GM18508 (cell line): Measurements from ENCODE around the gene LPCAT3.
"Not testable (repeated sequence)": the region's sequence is repeated elsewhere in the genome, so short reads cannot be mapped to it uniquely, and the experiment has no call there.

Experiments used
- ATAC-seq: cut with Tn5 transposase; IDR thresholded peaks from one replicate; pipeline ENCODE4 v1.9.1; 2021; ENCODE audit warnings: moderate number of reproducible peaks; ENCODE audit not compliant: insufficient read depth, unreplicated experiment

Gene LPCAT3

DNA sequence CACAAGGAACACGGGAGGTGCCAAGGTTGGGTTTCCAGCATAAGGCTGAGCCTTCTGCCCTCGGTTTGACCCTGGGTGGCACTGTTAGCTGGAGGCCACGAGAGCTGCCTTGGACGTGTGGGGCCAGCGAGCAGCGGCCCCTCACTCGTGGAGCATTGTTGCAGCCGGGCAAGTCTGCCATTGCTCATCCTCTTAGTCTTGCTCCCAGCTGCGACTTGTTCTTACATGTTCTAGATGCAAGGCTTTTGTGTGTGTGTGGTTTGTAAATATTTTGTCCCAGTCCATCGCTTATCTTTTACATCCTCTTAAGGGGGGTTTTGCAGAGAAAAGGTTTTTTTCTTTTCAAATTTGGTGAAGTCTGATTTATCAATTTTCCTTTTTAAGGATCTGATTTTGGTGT lies 21.1 kb upstream of the LPCAT3 start:
- no peak for ATAC-seq

DNA sequence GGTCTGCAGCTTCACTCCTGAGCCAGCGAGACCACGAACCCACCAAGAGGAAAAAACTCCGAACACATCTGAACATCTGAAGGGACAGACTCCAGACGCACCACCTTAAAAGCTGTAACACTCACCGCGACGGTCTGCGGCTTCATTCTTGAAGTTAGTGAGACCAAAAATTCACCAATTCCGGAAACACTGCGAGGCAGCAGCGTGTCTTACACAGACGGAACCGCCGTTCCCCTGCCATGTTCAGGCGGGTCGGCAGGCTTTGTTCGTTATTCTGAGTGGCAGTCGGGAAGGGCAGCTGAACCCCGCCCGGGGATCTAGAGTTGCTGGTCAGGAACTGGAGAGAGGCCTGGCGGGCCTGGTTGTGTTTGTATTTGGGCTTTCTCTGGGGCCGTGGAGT lies 20.3 kb upstream of the LPCAT3 start:
- no peak for ATAC-seq

DNA sequence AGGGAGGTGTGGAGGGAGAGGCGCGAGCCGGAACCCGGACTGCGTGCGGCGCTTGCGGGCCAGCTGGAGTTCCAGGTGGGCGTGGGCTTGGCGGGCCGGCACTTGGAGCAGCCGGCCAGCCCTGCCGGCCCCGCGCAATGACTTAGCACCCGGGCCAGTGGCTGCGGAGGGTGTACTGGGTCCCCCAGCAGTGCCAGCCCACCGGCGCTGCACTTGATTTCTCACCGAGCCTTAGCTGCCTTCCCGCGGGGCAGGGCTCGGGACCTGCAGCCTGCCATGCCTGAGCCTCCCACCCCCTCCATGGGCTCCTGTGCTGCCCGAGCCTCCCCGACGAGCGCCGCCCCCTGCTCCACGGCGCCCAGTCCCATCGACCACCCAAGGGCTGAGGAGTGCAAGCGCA lies 19.1 kb upstream of the LPCAT3 start:
- ATAC-seq: not testable (repeated sequence)

DNA sequence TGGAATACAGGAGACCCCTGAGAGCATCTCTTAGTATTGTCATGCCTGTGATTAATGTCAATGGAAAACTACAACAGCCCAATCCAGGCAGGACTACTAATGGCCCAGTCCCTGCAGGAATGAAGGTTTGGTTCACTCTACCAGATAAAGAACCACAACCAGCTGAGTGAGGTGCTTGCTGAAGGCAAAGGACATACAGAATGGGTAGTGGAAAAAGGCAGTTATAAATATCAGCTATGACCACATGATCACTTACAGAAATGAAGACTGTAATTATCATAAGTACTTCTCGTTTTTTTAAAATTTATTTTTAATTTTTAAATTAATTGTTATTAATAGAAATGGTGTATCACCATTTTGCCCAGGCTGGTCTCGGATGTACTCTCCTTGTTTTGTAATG lies 17.2 kb upstream of the LPCAT3 start:
- ATAC-seq: no peak

DNA sequence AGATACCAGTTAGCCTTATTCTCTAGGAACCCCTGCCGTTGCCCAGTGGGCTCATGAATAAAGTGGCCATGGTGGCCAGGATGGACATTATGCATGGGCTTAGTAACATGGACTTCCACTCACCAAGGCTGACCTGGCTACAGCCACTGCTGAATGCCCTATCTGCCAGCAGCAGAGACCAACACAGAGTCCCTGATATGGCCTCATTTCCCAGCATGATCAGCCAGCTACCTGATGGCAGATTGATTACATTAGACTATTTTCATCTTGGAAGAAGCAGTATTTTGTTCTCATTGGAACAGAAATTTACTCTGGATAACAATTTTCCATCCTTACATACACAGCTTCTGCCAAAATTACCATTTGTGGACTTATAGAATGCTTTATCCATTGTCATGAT lies 16.2 kb upstream of the LPCAT3 start:
- ATAC-seq: no peak

DNA sequence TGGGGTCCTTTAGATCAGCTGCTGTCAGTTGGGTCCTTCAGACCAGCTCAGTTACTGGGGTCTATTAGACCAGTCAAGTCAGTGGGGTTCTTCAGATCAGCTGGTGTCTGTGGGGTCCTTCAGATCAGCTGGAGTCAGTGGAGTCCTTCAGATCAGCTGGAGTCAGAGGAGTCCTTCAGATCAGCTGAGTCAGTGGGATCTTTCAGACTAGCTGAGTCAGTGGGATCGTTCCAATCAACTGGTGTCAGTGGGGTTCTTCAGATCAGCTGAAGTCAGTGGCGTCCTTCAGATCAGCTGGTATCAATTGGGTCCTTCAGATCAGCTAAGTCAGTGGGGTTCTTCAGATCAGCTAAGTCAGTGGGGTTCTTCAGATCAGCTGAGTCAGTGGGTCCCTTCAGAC lies 14.7 kb upstream of the LPCAT3 start:
- ATAC-seq: no peak

DNA sequence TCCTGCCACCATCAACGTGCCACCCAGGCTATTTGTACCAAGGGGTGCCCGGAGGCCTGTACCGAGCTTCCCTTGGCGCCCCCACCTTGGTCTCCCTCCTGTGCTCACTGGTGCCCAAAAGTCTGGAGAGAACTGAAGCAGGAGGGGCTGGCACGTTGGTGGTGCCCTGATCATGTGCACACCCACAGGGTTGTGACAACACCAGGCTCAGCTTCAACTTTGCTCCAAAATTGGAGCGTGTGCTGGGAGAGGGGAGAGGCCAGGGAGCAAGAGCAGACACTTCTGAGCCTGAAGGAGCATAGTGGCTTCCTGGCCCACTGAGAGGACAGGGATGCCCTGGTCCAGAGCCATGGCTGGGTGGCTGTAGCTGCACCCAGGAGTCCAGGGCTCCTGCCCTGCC lies 13.0 kb upstream of the LPCAT3 start:
- no peak for ATAC-seq

DNA sequence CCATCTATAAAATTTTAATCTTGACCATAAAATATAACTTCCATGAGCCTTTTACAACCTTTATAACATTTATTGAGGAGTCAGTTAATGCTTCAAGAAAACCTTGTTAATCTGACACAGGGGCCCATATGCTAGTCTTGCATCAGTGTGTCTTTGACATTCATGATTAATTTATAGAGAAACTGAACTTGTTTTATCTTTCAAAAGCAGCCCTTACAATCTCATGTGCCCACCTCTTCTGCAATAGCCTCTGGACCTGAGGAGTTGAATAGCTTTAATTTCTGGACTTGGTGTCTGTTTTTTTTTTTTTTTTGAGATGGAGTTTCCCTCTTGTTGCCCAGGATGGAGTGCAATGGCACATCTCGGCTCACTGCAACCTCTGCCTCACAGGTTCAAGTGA lies 8.6 kb upstream of the LPCAT3 start:
- ATAC-seq: no peak

DNA sequence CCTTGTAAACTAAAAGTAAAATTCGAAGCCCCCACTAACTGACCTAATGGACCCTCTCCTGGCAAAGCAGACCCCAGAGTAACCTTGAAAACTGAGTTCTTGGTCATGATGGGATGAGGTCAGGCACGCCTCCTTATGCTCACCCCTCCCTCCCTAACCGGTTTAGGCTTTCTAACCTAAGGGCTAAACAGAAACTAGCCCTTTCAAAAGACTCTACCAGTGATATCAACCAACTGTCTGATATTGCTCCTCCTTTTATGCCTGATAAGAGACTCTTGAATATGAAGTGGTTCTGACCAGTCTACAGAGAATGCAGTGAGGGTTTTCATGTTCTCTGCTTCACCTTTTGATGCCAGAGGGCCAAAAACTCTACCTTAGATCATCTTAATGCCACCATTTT lies 4.8 kb upstream of the LPCAT3 start:
- ATAC-seq: no peak

DNA sequence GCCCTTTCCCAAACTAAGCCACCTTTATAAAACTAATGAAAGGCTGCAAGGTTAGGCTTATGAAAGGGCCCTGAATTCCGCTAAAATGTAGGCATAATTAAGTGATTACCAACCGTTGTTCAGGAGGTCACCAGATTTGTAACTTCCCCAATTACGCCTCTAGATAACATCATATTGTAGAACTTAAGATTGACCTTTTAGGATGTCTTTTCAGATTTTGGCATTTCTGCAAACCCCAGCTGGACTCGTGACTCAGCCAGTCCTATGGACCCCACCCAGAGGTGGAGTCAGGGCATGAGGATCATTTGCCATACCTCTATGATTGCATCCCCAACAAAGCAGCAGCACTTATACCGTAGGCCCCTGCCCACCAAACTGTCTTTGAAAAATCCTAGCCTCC lies 3.7 kb upstream of the LPCAT3 start:
- ATAC-seq: no peak

DNA sequence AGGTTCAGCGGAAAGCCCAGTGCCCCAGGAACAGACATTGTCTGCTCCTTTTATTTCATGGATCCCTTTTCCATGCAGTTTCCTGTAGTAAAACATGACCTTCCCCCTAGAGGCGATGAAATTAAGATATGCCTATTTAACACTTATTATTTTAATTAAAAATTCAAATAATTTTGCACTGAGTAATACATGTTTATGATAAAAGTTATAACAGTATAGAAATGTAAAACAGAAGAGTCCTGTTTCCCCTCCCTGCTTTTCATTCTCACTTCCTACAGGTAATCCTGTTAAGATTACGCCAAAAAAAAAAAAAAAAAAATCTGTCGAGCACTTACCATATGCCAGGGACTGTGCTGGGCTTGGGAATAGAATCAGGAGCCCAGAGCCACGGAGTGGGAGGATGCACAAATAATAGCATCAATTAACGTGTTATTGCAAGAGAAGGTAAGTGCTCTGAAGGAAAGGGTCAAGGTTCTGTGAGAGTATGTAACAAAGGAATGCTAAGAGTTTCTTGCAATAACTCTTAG lies 830 bp upstream of the LPCAT3 start:
- no peak for ATAC-seq

DNA sequence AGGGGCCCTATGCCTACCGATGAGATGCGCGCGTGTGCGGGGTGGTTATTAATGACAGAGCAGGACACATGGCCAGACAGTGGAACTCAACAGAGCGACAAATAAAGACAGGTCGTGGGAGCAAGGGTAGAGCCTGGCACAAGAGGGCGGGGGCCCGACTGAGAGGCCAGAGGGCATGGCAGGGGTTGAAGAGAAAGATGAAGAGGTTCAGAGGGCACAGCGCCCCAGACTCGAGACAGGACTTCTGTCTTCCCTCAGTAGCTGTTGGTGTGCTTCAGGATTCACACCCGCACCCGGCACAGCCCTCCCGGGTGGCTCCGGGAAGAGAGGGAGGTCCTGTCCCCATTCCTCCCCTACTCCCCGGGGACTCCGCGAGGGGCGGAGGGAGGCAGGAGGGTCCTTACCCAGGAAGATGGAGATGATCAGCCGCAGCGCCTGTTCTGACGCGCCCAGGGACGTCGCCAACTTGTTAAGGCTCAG lies 366 bp downstream of the LPCAT3 start:
- peak; percentile 6 for ATAC-seq

DNA sequence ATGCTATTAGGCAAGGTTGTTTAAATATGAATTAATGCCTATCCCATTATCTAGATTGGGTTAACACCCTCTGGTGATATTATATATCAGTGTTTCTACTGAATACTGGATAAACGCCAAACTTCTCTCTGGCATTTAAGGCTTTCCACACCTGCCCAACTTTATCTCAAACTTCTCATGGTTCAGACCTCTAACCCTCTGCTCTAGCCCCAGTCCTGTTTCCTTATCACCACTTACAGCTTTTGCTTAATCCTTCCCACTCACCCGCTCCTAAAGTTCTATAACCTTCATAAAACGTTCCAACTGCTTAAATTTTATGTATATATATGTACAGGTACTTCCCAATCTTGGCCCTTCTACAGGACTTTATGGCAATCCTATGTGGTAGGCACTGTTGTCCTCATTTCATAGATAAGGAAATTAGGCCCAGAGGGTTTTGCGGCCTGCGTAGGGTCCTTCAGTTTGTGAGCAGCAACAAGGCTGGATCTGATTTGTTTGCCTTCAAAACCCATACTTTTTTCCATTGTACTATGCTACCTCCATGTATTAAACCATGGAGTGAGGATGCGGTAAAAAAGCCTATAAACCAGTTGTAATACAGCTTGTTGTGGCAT lies 1.2 kb downstream of the LPCAT3 start:
- ATAC-seq: no peak

DNA sequence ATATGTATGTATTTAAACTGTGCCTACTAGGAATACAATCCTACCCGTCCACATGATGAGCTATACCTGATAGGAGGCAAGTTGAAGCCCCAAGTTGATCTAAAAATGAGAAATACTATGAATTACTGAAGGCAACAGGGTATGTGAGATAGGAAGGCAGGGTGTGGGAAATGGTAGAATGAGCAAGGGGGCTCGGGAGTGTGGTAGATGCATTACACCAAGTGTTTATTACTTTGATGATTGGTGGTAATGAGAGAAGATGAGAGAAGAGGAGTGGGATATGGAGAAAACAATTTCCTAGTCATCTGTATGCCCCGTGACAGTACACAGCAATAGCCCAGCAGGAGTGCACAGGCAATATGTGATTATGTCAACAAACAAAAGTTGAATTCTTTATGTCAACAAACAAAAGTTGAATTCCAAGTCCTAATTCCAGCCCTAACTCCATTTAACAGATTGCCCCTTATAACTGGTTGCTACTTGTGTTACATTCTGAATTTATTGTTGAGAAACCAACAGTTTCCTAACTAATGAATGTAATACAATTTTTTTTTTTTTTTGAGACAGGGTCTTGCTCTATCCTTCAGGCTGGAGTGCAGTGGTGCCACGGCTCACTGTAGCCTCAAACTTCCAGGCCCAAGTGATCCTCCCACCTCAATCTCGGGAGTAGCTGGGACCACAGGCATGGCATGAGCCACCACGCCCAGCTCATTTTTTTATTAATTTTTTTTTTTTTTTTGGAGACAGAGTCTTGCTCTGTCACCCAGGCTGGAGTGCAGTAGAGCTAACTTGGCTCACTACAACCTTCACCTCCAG lies 2.5 kb downstream of the LPCAT3 start:
- ATAC-seq: no peak

DNA sequence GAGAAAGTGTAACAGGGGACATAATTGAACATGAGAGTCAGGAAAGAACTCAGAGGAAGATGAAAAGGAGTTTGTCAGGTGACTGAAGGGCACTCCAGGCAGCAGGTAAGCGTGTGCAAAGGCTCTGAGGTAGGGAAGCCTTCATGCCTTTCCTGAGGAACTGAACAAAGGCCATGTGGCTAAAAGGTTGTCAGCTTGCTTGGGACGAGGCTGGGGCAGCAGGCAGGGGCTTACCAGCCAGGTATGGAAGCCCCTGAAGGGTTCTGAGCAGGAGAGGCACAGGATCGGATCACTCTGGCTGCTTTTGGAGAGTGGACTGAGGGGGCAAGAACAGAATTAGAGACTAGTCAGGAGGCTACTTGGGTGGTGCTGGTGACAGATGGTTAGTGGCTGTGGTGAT lies 5.2 kb downstream of the LPCAT3 start:
- no peak for ATAC-seq

DNA sequence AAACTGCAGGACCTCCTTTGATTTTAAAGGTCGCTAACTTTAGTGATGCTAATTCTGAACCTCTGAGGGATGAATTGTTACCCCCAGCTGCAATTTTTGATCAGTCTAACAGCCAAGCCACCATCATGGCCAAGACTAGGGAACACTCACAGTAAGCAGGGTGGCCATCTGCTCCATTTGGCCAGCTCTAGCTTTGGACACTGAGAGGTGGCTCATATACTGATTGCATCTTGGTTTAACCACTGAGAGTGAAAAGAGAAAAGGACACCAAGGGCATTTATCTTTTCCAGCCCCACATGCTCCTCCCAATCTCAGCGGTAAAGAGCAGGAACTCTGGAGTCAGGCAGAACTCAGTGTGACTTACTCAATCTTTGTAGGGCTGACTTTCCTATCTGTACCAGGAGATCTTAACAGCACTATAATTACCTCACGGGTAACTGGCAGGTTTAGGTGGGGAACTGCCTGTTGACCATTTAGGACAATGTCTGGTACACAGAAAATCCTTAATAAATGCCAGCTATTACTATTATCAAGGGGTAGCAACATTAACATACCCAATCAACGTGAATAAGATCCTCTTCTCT lies 6.2 kb downstream of the LPCAT3 start:
- no peak for ATAC-seq

DNA sequence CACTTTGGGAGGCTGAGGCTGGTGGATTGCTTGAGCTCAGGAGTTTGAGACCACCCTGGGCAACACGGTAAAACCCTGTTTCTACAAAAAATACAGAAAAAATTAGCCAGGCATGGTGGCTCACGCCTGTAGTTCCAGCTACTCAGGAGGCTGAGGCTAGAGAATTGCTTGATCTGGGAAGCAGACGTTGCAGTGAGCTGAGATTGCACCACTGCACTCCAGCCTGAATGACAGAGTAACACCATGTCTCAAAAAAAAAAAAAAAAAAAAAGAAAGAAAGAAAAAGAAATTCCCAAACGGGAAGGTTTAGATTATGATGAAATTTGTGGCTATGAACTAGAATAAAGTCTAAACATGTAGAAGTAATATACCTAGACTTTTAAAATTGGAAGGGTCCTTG lies 6.9 kb downstream of the LPCAT3 start:
- ATAC-seq: not testable (repeated sequence)

DNA sequence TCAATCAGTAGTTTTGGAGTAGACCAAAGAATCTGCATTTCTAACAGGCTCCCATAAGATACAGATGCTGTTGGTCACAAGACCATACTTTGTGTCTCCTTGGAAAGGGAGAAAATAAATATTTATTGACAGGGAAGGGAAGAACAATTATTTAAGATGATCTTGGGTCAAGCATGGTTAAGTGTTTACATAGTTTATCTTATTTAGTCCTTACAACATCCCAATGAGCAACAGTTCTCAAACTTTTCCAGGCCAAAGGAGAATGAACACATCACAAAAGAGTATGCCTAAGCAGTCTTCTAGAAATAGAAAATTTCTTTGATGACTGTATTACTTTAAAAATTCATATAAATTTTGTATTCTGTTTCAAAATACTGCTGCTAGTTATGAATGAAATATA lies 8.8 kb downstream of the LPCAT3 start:
- ATAC-seq: no peak

DNA sequence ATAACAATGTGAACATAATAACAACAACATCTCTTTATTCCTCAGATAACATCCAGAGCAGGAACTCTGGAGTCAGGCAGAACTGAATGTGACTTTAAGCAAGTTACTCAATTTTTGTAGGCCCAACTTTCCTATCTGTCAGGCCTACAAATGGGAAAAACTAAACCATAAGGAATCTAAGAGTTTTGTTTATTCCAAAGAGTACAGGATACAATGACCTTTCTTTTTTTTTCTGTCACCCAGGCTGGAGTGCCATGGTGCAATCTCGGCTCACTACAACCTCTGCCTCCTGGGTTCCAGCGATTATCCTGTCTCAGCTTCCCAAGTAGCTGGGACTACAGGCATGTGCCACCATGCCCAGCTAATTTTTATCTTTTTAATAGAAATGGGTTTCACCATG lies 9.4 kb downstream of the LPCAT3 start:
- no peak for ATAC-seq

DNA sequence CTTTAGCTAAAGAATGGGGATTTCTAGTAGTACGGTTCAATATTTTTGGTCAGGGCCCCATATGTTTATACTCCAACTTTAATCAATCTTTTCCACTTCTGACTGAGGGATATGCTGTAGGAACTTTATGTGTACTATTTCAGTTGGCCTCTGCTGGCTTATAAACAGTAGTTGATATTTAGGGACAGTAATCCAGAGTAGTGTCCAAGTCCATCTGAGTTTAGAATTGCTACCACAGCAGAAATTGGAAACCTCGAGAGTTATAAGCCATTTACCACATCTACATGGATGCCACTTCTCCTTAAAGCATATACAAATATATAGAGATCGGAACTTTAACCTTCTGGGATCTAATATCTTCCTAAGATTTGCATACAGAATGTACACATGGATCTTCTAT lies 11.6 kb downstream of the LPCAT3 start:
- ATAC-seq: no peak

DNA sequence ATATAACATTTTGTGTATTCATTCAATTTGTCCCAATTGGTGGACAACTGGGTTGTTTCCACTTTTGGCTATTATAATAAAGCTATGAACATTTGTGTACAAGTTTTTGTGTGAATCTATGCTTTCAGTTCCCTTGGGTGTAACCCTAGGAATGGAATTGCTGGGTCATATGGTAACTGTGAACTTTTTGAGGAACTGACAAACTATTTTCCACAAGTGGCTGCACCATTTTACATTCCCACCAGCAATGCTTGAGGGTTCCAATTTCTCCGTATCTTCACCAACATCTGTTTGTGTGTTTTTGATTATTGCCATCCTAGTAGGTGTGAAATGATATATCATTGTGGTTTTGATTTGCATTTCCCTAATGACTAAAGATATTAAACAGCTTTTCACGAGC lies 13.0 kb downstream of the LPCAT3 start:
- ATAC-seq: no peak
